Measurements from ENCODE around the gene LRRC32.

DNA sequence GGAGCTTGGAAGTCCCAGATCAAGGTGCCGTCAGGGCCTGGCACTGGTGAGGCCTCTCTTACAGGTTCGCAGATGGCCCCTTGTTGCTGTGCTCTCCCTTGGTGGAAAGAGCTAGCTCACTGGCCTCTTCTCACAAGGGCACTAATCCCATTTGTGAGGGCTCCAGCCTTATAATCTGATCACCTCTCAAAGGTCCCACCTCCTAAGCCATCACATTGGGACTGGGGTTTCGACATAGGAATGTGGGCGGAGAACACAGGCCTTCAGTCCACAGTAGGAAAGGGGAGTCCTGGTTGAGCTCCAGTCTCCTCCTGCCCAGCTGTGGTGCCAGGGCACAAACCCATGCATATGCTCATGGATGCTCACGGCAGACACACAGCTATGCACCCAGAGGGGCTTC, 14.0 kb upstream of the LRRC32 start:
- TF ChIP-seq, protein P1, sequence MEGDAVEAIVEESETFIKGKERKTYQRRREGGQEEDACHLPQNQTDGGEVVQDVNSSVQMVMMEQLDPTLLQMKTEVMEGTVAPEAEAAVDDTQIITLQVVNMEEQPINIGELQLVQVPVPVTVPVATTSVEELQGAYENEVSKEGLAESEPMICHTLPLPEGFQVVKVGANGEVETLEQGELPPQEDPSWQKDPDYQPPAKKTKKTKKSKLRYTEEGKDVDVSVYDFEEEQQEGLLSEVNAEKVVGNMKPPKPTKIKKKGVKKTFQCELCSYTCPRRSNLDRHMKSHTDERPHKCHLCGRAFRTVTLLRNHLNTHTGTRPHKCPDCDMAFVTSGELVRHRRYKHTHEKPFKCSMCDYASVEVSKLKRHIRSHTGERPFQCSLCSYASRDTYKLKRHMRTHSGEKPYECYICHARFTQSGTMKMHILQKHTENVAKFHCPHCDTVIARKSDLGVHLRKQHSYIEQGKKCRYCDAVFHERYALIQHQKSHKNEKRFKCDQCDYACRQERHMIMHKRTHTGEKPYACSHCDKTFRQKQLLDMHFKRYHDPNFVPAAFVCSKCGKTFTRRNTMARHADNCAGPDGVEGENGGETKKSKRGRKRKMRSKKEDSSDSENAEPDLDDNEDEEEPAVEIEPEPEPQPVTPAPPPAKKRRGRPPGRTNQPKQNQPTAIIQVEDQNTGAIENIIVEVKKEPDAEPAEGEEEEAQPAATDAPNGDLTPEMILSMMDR (conservative IDR thresholded peaks at IDR 0.05 in 1 of 2, IDR thresholded peaks at IDR 0.05 in 1 of 2; ENCODE audit: low read depth in 1 of 2, low read length in 2 of 2): no peak
- no peak for TF ChIP-seq EZH2 (IDR thresholded peaks at IDR 0.05; ENCODE audit: low read length, missing control alignments)
